K562 (cell line): ENCODE data around the gene NBEAL1. TPM values are rescaled to one million over a fixed set of nuclear protein-coding genes. Genes with fewer than 3 reads are reported as not detected.

Experiments
- ARID4B ChIP-seq: sonication (generic); formaldehyde crosslinking; IDR thresholded peaks from 2 replicates; pipeline ENCODE4 v1.8.0; 2022; ENCODE audit warnings: mild to moderate bottlenecking, missing genetic modification reagents
- CREM ChIP-seq: IDR thresholded peaks from 2 replicates; pipeline ENCODE4 v1.6.1; 2014; ENCODE audit warnings: antibody characterized with exemption, low read depth
- KLF10 ChIP-seq: fragments of 250-450 bp; sonication (Bioruptor Pico); IDR thresholded peaks from 2 replicates; pipeline ENCODE4 v1.6.1; 2021; ENCODE audit warnings: matching md5 sums
- NKRF ChIP-seq: fragments of 450-650 bp; IDR thresholded peaks from 2 replicates; pipeline ENCODE4 v1.6.1; 2016; ENCODE audit warnings: borderline replicate concordance
- PBX2 ChIP-seq, 2 experiments: IDR thresholded peaks in 1 of 2; conservative IDR thresholded peaks in 1 of 2; 2 replicates each; pipeline ENCODE4 v1.6.1; 2016; ENCODE audit warnings: low read depth in 2 of 2, mild to moderate bottlenecking in 1 of 2, missing compliant biosample characterization in 1 of 2, missing genetic modification characterization in 1 of 2, moderate library complexity in 1 of 2
- XRCC4 ChIP-seq: IDR thresholded peaks from one replicate; pipeline ENCODE4 v1.6.1; 2011; ENCODE audit not compliant: insufficient read depth, insufficient read length; ENCODE audit errors: extremely low read depth
- ZC3H8 ChIP-seq: fragments of 450-650 bp; IDR thresholded peaks from 2 replicates; pipeline ENCODE4 v1.6.1; 2017
- ZNF41 ChIP-seq: fragments of 250-450 bp; sonication (Bioruptor Pico); conservative IDR thresholded peaks from 2 replicates; pipeline ENCODE4 v1.4.0; 2020; ENCODE audit warnings: mild to moderate bottlenecking
- ZNF655 ChIP-seq: fragments of 250-450 bp; sonication (Bioruptor Pico); IDR thresholded peaks from 2 replicates; pipeline ENCODE4 v1.5.0; 2021
- polyA plus RNA-seq, 8 experiments: library from polyadenylated mRNA; depleted of rRNA in 4 of 8; stranded (reverse) in 5 of 8; unstranded in 3 of 8; fragments of >200 nt; fragmentation: Nextera tagmentation in 2 of 8; fragmentation: Illumina TruSeq in 1 of 8; extraction: Ambion mirVana in 2 of 8; extraction: Trizol in 1 of 8; gene quantifications; 2 replicates each; pipeline versions ENCODE4 v1.2.1 to v1.2.3, GENCODE V29; 2011 to 2014; ENCODE audit warnings: inconsistent platforms in 1 of 8, missing spikeins in 1 of 8
- total RNA-seq, 7 experiments: library from RNA; depleted of rRNA in 6 of 7; stranded (reverse); fragments of >200 nt in 6 of 7; fragmentation: Illumina TruSeq in 2 of 7; extraction: Trizol in 2 of 7; gene quantifications; 2 replicates each; pipeline versions ENCODE4 v1.2.1 to v1.2.3, GENCODE V29; 2011 to 2021; ENCODE audit warnings: low replicate concordance in 1 of 7

NBEAL1 gene
- total and polyA plus RNA-seq, 9 of the 15 experiments (the other 6 are each of a cell fraction or from before 2014, with no cell fraction given): 2.1 to 13.5 (median 7.3) TPM

- TF ChIP-seq PBX2 (CRISPR knock-in tag; IDR thresholded peaks at IDR 0.05; ENCODE audit: low read depth): no peak
- TF ChIP-seq PBX2 (tag; conservative IDR thresholded peaks at IDR 0.05; ENCODE audit: low read depth): no peak
- TF ChIP-seq ZC3H8: no peak
- TF ChIP-seq XRCC4: no peak
- TF ChIP-seq KLF10 (CRISPR knock-in tag): no peak
- TF ChIP-seq NKRF: no peak
- no peak for TF ChIP-seq ZNF41 (CRISPR knock-in tag)
- no peak for TF ChIP-seq ARID4B
- no peak for TF ChIP-seq ZNF655 (CRISPR knock-in tag)
- no peak for TF ChIP-seq CREM
These were observed 10.9 kb downstream of the NBEAL1 start (continued) for GRCh38 chr2:203025592-203025991.
